Activated T-helper 17 cell treated with anti-CD3 and anti-CD28 coated beads, Interleukin-2, amount 50 U/mL, for 72 hours (primary cell): ENCODE results near the gene GPR42. TPM values are rescaled to one million over a fixed set of nuclear protein-coding genes. Genes with fewer than 3 reads are reported as not detected.

ENCODE experiments used
- ATAC-seq: fragments of 150-1000 bp; cut with Tn5 transposase; replicated peaks from 2 replicates; pipeline ENCODE4 v1.10.0; 2021; ENCODE audit warnings: mild to moderate bottlenecking, moderate library complexity
- H3K27ac Mint-ChIP-seq: one replicate; pipeline ENCODE4 v1.8.0; 2022; ENCODE audit warnings: mixed read lengths
- H3K27me3 Mint-ChIP-seq: one replicate; pipeline ENCODE4 v1.8.0; 2022; ENCODE audit warnings: mixed read lengths
- H3K36me3 Mint-ChIP-seq: one replicate; pipeline ENCODE4 v1.8.0; 2022; ENCODE audit warnings: low read depth, mild to moderate bottlenecking, mixed read lengths
- H3K4me1 Mint-ChIP-seq: one replicate; pipeline ENCODE4 v1.8.0; 2022; ENCODE audit warnings: mixed read lengths
- H3K4me3 Mint-ChIP-seq: one replicate; pipeline ENCODE4 v1.8.0; 2022; ENCODE audit warnings: mild to moderate bottlenecking, mixed read lengths
- H3K9me3 Mint-ChIP-seq: one replicate; pipeline ENCODE4 v1.8.0; 2022; ENCODE audit warnings: mixed read lengths
- total RNA-seq, 2 donors: library from RNA; stranded (reverse); gene quantifications; one replicate each; pipeline ENCODE4 v1.2.3, GENCODE V29; 2022

GPR42 gene
- under 1 TPM; 0.42 to 0.61 TPM for total RNA-seq

GRCh38 chr19:35370722-35371121 is at the start of gene GPR42:
TSS of gene GPR42 (plus strand) at chr19:35371068. CDS start at chr19:35371360, 292 bp downstream.
- no peak for ATAC-seq
- H3K36me3 Mint-ChIP-seq, result no peaks in the 10 kb centered on the region
- H3K4me1 Mint-ChIP-seq, result peaks cover 9% of the 10 kb centered on the region
- H3K4me3 Mint-ChIP-seq, result no peak within 1 kb of the TSS
- no peaks in the 10 kb centered on the region for H3K9me3 Mint-ChIP-seq
- peaks cover 7% of the 10 kb centered on the region for H3K27me3 Mint-ChIP-seq
- H3K27ac Mint-ChIP-seq, result no peak within 1 kb of the TSS

- Mint-ChIP-seq H3K36me3 (no peaks in the 10 kb centered on the region), H3K27me3 (peaks cover 4% of the 10 kb centered on the region), H3K4me3 (no peak overlapping the region), H3K4me1 (peaks cover 5% of the 10 kb centered on the region), H3K27ac (no peak overlapping the region), H3K9me3 (no peaks in the 10 kb centered on the region)
- ATAC-seq, result no peak
Observed at GRCh38 chr19:35321291-35321690, 49.6 kb upstream of the GPR42 start.

DNA sequence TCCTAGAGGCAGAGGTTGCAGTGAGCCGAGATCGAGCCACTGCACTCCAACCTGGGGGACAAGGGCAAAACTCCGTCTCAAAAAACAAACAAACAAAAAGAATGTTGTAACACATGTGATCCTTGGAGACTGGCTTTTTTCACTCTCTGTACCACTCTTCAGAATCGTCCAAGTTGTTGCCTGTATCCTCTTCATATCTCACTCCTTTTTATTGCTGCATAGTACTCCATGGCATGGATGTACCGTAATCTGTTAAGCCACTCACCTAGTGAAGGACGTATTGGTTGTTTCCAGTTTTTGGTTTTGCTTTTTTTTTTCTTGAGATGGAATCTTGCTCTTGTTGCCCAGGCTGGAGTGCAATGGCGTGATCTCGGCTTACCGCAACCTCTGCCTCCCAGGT is 48.9 kb upstream of the GPR42 start:
- Mint-ChIP-seq H3K9me3 (no peaks in the 10 kb centered on the region), H3K36me3 (no peaks in the 10 kb centered on the region), H3K4me1 (peaks cover 5% of the 10 kb centered on the region), H3K27me3 (peaks cover 4% of the 10 kb centered on the region), H3K4me3 (no peak overlapping the region), H3K27ac (no peak overlapping the region)
- no peak for ATAC-seq

DNA sequence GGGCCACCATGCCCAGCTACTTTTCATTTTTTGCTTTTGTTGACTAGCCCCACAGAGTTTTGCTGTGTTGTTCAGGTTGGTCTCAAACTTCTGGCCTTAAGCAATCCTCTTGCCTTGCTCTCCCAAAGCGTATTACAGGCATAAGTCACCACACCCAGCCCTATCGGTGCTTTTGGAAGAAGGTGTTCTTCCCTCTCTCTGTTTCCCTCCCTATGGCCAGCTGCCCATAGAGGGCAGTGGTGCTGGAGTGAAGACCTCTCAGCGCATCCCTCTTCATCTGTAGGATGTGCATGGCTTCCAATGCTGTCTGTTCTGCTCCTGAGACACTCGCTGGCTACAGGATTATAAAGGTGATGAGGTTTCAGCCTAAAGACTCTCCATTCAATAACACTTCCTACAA is 43.2 kb upstream of the GPR42 start:
- ATAC-seq, result no peak

GRCh38 chr19:35328851-35329285 is 42.0 kb upstream of the GPR42 start, which contains the start of gene CD22:
TSS of gene CD22 (plus strand) at chr19:35329187. CDS start at chr19:35332041, 2,854 bp downstream.
- ATAC-seq, result no peak
- Mint-ChIP-seq H3K27me3 (peaks cover 13% of the 10 kb centered on the region), H3K4me1 (peaks cover 9% of the 10 kb centered on the region), H3K36me3 (no peaks in the 10 kb centered on the region), H3K27ac (no peak within 1 kb of the TSS), H3K9me3 (no peaks in the 10 kb centered on the region), H3K4me3 (no peak within 1 kb of the TSS)

More for the DNA sequence above, 43.2 kb upstream of the GPR42 start:
- H3K36me3 Mint-ChIP-seq, result no peaks in the 10 kb centered on the region
- no peak overlapping the region for H3K4me3 Mint-ChIP-seq
- peaks cover 3% of the 10 kb centered on the region for H3K4me1 Mint-ChIP-seq
- H3K27me3 Mint-ChIP-seq, result peaks cover 11% of the 10 kb centered on the region
- no peak overlapping the region for H3K27ac Mint-ChIP-seq
- no peaks in the 10 kb centered on the region for H3K9me3 Mint-ChIP-seq

GRCh38 chr19:35329323-35329722 is 41.5 kb upstream of the GPR42 start:
- Mint-ChIP-seq H3K27me3 (peaks cover 17% of the 10 kb centered on the region), H3K27ac (no peak overlapping the region), H3K4me3 (no peak overlapping the region), H3K4me1 (peaks cover 14% of the 10 kb centered on the region), H3K9me3 (no peaks in the 10 kb centered on the region), H3K36me3 (no peaks in the 10 kb centered on the region)
- ATAC-seq, result no peak

DNA sequence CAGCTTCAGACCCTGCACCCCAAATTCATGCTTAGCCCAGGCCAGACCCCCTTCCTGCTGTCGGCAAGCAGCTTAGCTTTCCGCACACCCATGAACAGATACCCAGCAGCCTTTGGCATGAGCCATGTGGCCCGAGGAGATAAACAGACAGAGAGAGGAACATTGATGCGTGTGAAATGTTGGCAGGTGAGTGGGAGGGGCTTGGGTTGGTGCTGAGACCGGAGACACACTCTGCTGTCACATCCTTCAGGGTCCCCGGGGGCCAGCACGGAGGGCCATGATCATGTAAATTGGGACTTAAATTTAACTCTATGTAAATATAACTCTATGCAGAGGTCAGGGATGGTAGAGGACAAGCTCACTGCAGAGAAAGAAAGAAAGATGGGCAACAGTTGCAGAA is 40.4 kb upstream of the GPR42 start:
- no peak for ATAC-seq
- H3K4me3 Mint-ChIP-seq, result no peak overlapping the region
- H3K36me3 Mint-ChIP-seq, result no peaks in the 10 kb centered on the region
- H3K27ac Mint-ChIP-seq, result no peak overlapping the region
- peaks cover 20% of the 10 kb centered on the region for H3K4me1 Mint-ChIP-seq
- H3K9me3 Mint-ChIP-seq, result no peaks in the 10 kb centered on the region
- H3K27me3 Mint-ChIP-seq, result peaks cover 17% of the 10 kb centered on the region

GRCh38 chr19:35331551-35332214 is 39.2 kb upstream of the GPR42 start:
- H3K9me3 Mint-ChIP-seq, result no peaks in the 10 kb centered on the region
- no peaks in the 10 kb centered on the region for H3K36me3 Mint-ChIP-seq
- ATAC-seq, result no peak
- peaks cover 13% of the 10 kb centered on the region for H3K27me3 Mint-ChIP-seq
- peaks cover 20% of the 10 kb centered on the region for H3K4me1 Mint-ChIP-seq
- no peak overlapping the region for H3K4me3 Mint-ChIP-seq
- H3K27ac Mint-ChIP-seq, result no peak overlapping the region

DNA sequence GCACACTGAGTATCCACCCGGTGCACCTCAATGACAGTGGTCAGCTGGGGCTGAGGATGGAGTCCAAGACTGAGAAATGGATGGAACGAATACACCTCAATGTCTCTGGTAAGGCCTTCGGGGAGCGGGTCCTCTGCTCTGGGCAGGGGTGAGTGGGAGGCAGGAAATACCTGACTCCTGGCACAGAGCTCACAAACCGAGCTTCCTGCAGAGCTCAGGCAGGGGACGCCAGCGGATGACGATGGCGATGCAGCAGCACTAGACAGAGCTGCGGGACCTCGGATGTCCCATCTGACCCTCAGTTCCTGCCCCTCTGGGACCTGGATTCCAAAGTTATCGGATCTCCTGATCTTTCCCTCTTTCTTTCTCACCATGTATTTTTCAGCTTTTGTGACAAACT is 38.1 kb upstream of the GPR42 start:
- peak overlapping the region; percentile 7 for H3K27ac Mint-ChIP-seq
- H3K4me1 Mint-ChIP-seq, result peaks cover 20% of the 10 kb centered on the region
- no peaks in the 10 kb centered on the region for H3K9me3 Mint-ChIP-seq
- no peaks in the 10 kb centered on the region for H3K36me3 Mint-ChIP-seq
- peaks cover 13% of the 10 kb centered on the region for H3K27me3 Mint-ChIP-seq
- peak; percentile 73 for ATAC-seq
- H3K4me3 Mint-ChIP-seq, result peak overlapping the region; percentile 61

- ATAC-seq, result no peak
- peaks cover 20% of the 10 kb centered on the region for H3K4me1 Mint-ChIP-seq
- H3K36me3 Mint-ChIP-seq, result no peaks in the 10 kb centered on the region
- H3K27me3 Mint-ChIP-seq, result peaks cover 13% of the 10 kb centered on the region
- H3K4me3 Mint-ChIP-seq, result peak overlapping the region; percentile 61
- peak overlapping the region; percentile 77 for H3K27ac Mint-ChIP-seq
- H3K9me3 Mint-ChIP-seq, result no peaks in the 10 kb centered on the region
Observed at GRCh38 chr19:35334144-35334753, 36.6 kb upstream of the GPR42 start.

DNA sequence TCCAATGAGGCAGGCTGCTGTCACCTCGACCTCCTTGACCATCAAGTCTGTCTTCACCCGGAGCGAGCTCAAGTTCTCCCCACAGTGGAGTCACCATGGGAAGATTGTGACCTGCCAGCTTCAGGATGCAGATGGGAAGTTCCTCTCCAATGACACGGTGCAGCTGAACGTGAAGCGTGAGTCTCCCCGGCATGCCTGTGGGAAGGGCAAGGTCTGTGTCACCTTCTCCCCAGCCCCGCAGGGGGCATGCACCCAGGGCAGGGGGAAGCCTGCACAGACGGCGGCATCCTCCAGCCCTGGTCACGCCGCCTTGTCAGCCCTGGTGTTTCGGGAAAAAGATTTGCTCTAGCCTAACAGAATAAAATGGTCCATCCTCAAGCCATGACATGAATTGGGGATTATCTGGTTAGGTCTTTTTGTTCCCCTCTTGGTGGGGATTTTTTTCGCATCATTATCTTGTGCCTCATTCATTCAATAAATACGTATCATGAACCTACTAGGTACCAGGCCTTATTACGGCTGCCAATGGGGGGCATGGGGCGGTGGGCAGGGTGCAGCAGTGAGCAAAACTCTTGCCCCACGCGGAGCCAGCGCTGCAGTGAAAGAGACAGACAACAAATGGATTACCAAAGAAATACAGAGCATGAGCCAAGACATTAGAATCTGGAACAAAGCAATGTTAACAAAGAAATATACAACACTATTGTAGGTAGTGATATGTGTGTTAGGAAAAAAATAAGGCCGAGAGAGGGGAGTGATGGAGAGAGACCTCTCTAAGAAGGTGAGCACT is 34.5 kb upstream of the GPR42 start:
- Mint-ChIP-seq H3K27me3 (peaks cover 6% of the 10 kb centered on the region), H3K4me1 (peaks cover 20% of the 10 kb centered on the region), H3K27ac (no peak overlapping the region), H3K9me3 (no peaks in the 10 kb centered on the region), H3K36me3 (no peaks in the 10 kb centered on the region), H3K4me3 (no peak overlapping the region)
- no peak for ATAC-seq

DNA sequence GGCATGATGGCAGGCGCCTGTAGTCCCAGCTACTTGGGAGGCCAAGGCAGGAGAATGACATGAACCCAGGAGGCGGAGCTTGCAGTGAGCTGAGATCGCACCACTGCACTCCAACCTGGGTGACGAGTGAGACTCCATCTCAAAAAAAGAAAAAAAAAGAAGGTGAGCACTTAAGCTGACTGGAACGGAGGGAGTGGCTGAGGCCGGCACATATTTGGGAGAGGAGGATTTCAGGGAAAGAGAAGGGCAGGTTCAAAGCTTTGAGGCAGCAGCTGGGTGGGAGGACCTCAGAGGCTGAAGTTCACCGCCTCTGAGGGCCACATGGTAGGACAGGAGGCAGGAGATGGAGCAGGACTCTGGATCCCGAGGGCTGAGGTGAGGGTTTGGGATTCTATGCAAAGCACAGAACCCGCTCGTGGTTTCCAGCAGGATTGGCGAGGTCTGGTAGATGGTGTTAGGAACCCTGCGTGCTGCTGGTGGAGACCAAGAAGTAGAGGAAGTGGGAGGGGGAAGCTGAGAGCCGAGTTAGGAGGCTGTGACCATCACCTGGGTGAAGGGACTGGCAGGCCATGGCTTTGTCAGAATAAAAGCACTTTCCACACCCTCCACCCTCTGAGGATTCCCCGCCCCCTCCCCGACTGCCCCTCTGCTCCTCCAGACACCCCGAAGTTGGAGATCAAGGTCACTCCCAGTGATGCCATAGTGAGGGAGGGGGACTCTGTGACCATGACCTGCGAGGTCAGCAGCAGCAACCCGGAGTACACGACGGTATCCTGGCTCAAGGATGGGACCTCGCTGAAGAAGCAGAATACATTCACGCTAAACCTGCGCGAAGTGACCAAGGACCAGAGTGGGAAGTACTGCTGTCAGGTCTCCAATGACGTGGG is 33.5 kb upstream of the GPR42 start:
- no peak overlapping the region for H3K4me3 Mint-ChIP-seq
- ATAC-seq, result no peak
- H3K36me3 Mint-ChIP-seq, result no peaks in the 10 kb centered on the region
- H3K4me1 Mint-ChIP-seq, result peaks cover 20% of the 10 kb centered on the region
- H3K9me3 Mint-ChIP-seq, result no peaks in the 10 kb centered on the region
- peaks cover 9% of the 10 kb centered on the region for H3K27me3 Mint-ChIP-seq
- H3K27ac Mint-ChIP-seq, result no peak overlapping the region

DNA sequence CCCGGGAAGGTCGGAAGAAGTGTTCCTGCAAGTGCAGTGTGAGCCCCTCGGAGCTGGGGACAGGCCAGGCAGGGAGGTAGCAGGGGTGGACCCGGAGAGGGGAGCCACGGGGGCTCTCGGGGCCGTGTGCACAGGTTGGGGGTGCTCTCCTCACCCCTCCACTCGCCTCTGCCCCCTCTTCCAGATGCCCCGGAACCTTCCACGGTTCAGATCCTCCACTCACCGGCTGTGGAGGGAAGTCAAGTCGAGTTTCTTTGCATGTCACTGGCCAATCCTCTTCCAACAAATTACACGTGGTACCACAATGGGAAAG is 32.9 kb upstream of the GPR42 start:
- no peaks in the 10 kb centered on the region for H3K9me3 Mint-ChIP-seq

DNA sequence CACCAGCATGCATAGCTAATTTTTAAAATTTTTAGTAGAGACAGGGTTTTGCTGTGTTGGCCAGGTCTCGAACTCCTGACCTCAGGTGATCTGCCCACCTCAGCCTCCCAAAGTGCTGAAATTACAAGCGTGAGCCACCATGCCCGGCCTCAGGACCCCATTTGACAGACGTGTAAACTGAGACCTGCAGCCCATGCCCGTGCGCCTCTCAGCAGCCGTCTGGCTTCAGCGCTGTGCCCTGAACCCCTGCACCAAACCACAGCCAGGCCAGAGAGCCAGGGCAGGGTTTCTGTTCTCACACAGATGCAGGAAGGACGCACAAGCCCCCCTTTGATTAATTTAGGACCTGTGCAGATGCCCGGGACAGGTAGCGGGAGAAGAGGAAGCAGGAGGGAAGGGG is 30.4 kb upstream of the GPR42 start:
- Mint-ChIP-seq H3K27ac (no peak overlapping the region), H3K9me3 (no peaks in the 10 kb centered on the region), H3K27me3 (peaks cover 9% of the 10 kb centered on the region), H3K4me1 (peaks cover under 1% of the 10 kb centered on the region), H3K36me3 (no peaks in the 10 kb centered on the region), H3K4me3 (no peak overlapping the region)
- ATAC-seq, result no peak

More for the DNA sequence above, 32.9 kb upstream of the GPR42 start:
- Mint-ChIP-seq H3K36me3 (no peaks in the 10 kb centered on the region), H3K4me1 (peaks cover 15% of the 10 kb centered on the region), H3K27me3 (peaks cover 12% of the 10 kb centered on the region), H3K27ac (peak overlapping the region; percentile 30), H3K4me3 (no peak overlapping the region)
- no peak for ATAC-seq
